Skin of body (tissue), 3 donors: ENCODE measurements around the gene U2AF2. TPM values are rescaled to one million over a fixed set of nuclear protein-coding genes. Genes with fewer than 3 reads are reported as not detected.
"Not testable (repeated sequence)": the region's sequence is repeated elsewhere in the genome, so short reads cannot be mapped to it uniquely, and the experiment has no call there.

Source experiments
- DNase-seq: peaks from one replicate; lab custom pipeline; 2025; lab: John Stamatoyannopoulos, UW
- small RNA-seq: library from RNA; depleted of rRNA; stranded (forward); fragments of <200 nt; gene quantifications from one replicate; pipeline ENCODE3, GENCODE V24; 2014; ENCODE audit warnings: low replicate concordance
- total RNA-seq: library from RNA; depleted of rRNA; stranded (reverse); fragments of >200 nt; gene quantifications from one replicate; pipeline ENCODE4 v1.2.3, GENCODE V29; 2014

U2AF2 gene
- total RNA-seq, 1 donor from 2014 or later: 64.1 TPM

- DNase-seq: no peak
These were observed 49.8 kb downstream of the U2AF2 start for GRCh38 chr19:55704494-55705245.

GRCh38 chr19:55705972-55706371 is 51.1 kb downstream of the U2AF2 start:
- DNase-seq: no peak

GRCh38 chr19:55711719-55712118 is 56.9 kb downstream of the U2AF2 start:
- DNase-seq: no peak

GRCh38 chr19:55712804-55713631 is 58.2 kb downstream of the U2AF2 start:
- DNase-seq: no peak

- no peak for DNase-seq
These were observed 61.7 kb downstream of the U2AF2 start for GRCh38 chr19:55716531-55716930.

GRCh38 chr19:55717251-55717650 is 62.4 kb downstream of the U2AF2 start:
- no peak for DNase-seq

- DNase-seq: not testable (repeated sequence)
These were observed 63.3 kb downstream of the U2AF2 start for GRCh38 chr19:55717879-55718711.

GRCh38 chr19:55720214-55720746 is 65.4 kb downstream of the U2AF2 start:
- DNase-seq: no peak

GRCh38 chr19:55720801-55721200 is 66.0 kb downstream of the U2AF2 start:
- no peak for DNase-seq

- DNase-seq: no peak
These were observed 68.7 kb downstream of the U2AF2 start for GRCh38 chr19:55723491-55723890.

Small RNAs within 50 kb of the gene (small RNA-seq; reads per million reads assigned to genes)
- gene AC010525.2: not detected

Other genes starting within 250 kb of the U2AF2 start
- 25.4 TPM for gene UBE2S, start 247.2 kb upstream of the U2AF2 start, total RNA-seq
- gene SHISA7, start 211.7 kb upstream of the U2AF2 start, total RNA-seq: 0.10 TPM
- gene ISOC2, start 193.4 kb upstream of the U2AF2 start, total RNA-seq: 23.0 TPM
- not detected for gene C19orf85, start 190.3 kb upstream of the U2AF2 start, total RNA-seq
- gene ZNF628, start 178.4 kb upstream of the U2AF2 start, total RNA-seq: 1.1 TPM
- gene NAT14, start 169.8 kb upstream of the U2AF2 start, total RNA-seq: 6.1 TPM
- 16.5 TPM for gene SSC5D, start 166.6 kb upstream of the U2AF2 start, total RNA-seq
- not detected for gene SBK2, start 117.9 kb upstream of the U2AF2 start, total RNA-seq
- gene SBK3, start 109.5 kb upstream of the U2AF2 start, total RNA-seq: not detected
- 2.2 TPM for gene ZNF579, start 74.2 kb upstream of the U2AF2 start, total RNA-seq
- 3.2 TPM for gene FIZ1, start 55.5 kb upstream of the U2AF2 start, total RNA-seq
- 6.4 TPM for gene ZNF524, start 54.7 kb upstream of the U2AF2 start, total RNA-seq
- gene ZNF865, start 49.4 kb upstream of the U2AF2 start, total RNA-seq: 2.1 TPM
- 3.2 TPM for gene ZNF784, start 30.5 kb upstream of the U2AF2 start, total RNA-seq
- 4.0 TPM for gene ZNF580, start 14.0 kb upstream of the U2AF2 start, total RNA-seq
- 12.4 TPM for gene ZNF581, start 11.4 kb upstream of the U2AF2 start, total RNA-seq
- gene CCDC106, start 6.8 kb upstream of the U2AF2 start, total RNA-seq: 4.2 TPM
- gene EPN1, start 20.2 kb downstream of the U2AF2 start, total RNA-seq: 20.8 TPM
- not detected for gene NLRP9, start 83.4 kb downstream of the U2AF2 start, total RNA-seq
- gene RFPL4A, start 104.1 kb downstream of the U2AF2 start, total RNA-seq: not detected
- gene RFPL4AL1, start 114.1 kb downstream of the U2AF2 start, total RNA-seq: not detected
- gene NLRP11, start 177.0 kb downstream of the U2AF2 start, total RNA-seq: not detected
- gene NLRP4, start 181.5 kb downstream of the U2AF2 start, total RNA-seq: not detected